NOMO-1 (cell line): ENCODE measurements around the gene DDX27.

Source experiments
- DNase-seq, 2 experiments: peaks; one replicate each; lab custom pipeline; 2025; ENCODE audit not compliant: unreplicated experiment in 2 of 2; lab: John Stamatoyannopoulos, UW

The DDX27 gene

DNA sequence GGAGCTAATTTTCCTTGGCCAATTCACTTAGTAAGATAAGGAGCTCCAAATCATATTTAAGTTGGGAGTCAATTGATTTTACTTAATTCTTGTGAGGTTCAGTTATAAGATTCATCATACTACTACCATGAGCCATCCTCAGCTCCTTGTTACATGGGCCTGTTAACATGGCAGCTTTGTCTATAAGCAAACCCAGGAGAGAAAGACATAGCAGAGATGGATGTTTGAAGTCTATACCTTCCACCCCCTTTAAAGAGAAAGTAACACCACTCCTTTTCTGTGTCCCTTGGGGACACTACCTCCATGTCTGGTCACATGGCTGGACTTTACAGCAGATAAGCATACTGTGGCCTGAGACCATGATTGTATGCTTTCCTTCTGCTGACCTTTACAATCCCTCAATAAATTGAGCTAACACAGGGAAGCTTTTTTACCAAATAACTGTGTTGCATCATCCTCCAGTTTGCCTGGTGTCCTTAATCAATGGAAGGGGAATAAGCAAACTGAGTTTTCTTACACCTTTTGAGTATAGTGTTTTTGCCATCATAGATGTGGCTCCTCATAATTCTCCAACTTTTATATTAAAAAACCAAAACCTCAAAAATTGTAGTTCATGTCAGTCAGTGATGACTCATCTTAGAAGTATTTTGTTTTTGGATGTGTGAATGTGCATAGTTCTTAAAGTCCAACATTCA is 68.5 kb downstream of the DDX27 start:
- no peak for DNase-seq

DNA sequence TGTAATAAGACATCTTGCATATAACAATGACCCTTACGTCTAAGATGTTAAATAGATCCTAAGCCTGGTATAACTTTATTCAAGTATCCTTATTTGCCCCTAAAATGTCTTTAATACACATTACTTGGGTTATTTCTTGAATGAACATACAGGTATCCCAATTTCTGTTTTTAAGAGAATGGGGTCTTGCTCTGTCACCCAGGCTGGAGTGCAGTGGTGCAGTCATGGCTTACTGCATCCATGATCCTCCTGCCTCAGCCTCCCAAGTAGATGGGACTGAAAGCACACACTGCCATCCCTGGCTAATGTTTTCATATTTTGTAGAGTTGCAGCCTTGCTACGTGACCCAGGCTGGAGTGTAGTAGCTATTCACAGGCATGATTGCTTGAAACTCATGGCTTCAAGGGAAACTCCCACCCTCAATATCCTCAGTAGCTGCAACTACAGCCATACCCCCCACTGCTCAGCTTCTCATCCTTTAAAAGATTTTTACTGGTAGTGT is 69.1 kb downstream of the DDX27 start:
- DNase-seq, result no peak

- no peak for DNase-seq
Measured at GRCh38 chr20:49288784-49289696, 69.8 kb downstream of the DDX27 start.

- no peak for DNase-seq
Measured at GRCh38 chr20:49290608-49291191, 71.5 kb downstream of the DDX27 start.

DNA sequence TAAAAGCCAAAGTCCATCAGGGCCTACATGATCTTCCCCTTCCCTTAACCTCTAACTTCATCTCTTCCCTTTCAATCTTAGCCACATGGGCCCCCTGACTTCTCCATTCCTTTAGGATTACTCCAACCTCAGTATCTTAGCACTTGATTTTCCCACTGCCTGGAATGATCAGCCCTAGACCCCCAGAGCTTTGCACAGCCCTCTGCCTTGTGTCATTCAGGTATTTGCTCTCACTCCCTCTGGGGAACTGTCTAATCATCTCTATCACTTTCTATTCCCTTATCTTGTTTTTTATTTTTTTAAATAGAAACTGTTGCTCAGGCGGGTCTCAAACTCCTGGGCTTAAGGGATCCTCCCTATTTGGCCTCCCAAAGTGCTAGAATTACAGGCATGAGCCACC is 72.0 kb downstream of the DDX27 start:
- DNase-seq, result no peak

GRCh38 chr20:49292010-49292409 is 72.8 kb downstream of the DDX27 start:
- DNase-seq, result no peak

DNA sequence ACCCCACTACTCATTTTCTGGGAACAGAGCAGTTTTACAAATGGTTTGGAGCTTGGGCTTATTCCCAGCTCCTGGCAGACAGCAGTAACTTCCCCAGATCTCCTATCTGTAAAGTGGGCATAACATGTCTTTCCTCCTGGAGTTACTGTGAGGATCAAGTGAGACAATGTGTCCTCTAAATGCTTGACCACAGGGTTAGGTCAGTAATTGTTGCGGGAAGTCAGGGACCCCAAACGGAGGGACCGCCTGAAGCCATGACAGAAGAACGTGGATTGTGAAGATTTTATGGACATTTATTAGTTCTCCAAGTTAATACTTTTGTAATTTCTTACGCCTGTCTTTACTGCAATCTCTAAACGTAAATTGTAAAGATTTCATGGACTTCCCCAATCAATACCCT is 73.9 kb downstream of the DDX27 start:
- no peak for DNase-seq
